ENCODE data around the gene ATG4D.
A peak's percentile ranks its signal among the peaks of the same experiment; 100 is the strongest.

ATG4D gene

DNA sequence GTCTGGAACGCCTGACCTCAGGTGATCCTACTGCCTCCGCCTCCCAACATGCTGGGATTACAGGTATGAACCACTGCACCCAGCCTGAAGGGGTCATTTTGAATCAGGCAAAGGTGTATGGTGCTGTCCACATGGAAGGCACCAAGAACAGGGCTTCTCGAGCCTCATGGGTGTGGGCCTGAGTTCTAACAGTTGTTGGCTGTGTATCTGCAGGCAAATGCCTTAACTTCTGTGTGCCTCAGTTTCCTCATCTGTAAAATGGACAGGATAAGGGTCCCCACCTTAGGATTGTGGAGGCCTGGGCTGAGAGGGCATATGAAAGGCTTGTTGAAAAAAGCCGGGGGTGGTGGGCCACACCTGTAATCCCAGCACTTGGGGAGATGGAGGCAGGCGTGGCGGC is 34.2 kb downstream of the ATG4D start:
- no peak for DNase-seq (ENCODE audit: low read depth in 2 of 2)

DNA sequence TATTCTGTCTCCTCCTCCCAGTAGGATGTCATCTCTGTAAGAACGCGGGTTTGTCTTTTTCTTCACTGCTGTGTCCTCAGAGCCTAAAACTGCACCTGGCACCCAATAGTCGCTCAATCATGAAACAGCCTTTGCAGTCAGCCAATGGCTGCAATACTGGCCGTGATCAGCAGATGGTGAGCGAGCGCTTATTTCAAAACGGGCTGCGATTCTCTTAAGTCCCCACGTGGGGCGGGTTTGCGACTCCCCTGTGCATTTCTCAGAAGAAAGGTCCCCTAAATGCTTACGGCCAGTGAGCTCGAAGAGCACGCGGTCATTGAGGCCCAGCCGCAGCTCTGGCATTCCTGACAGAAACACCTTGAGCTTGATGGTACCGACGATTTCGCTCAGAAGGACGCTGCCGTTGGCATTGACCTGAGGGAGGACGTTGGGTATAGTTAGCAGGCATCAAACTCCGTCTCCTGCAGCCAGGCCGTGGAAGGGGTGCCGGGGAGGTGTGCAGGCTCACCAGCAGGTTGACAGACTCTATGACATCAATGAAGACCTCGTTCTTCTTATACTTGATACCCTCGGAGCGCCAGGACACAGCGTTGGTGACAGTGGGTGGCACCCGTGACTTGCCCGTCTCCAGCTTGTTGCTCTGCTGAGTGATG is 37.4 kb downstream of the ATG4D start:
- peak; percentile 82 to 88 for DNase-seq (ENCODE audit: low read depth in 2 of 2)

DNA sequence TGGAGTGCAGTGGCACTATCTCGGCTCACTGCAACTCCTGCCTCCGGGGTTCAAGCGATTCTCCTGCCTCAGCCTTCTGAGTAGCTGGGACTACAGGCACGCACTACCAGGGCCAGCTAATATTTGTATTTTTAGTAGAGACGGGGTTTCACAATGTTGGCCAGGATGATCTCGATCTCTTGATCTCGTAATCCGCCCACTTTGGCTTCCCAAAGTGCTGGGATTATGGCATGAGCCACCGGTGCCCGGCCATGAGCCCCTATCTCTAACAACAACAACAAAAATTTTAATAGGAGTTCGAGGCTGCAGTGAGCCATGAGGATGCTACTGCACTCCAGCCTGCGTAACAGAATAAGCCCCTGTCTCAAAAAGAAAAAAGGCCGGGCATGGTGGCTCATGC is 38.4 kb downstream of the ATG4D start:
- no peak for DNase-seq (ENCODE audit: low read depth in 2 of 2)

DNA sequence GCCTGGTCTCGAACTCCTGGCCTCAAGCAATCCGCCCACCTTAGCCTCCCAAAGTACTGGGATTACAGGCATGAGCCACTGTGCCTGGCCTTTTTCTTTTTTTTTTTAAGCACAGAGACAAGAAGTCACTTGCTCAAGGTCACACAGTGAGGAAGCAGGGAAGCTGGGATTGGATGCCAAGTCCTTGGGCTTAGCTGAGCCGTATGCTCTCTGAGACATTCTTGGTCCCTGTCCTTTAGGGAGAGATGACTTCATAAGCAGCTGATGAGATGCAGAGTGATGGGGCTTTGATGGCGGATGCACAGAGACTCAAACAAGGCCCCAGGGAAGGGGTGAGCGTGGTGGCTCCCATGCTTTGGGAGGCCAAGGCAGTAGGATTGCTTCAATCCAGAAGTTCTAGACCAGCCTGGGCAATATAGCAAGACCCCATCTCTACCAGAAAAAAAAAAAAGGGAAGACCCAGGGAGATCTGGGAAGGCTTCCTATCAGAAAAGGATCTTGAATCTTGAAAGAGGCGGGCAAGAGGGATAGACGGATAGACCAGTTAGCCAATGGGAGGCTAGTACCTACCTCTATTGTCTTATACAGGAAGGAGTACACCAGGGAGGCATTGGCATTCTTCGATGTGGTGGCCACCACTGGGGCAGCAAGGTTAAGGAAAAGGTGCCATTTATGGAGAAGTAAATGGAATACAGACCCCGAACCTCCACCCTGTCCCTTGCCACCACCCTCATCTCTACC is 39.5 kb downstream of the ATG4D start:
- no peak for DNase-seq (ENCODE audit: low read depth in 2 of 2)

DNA sequence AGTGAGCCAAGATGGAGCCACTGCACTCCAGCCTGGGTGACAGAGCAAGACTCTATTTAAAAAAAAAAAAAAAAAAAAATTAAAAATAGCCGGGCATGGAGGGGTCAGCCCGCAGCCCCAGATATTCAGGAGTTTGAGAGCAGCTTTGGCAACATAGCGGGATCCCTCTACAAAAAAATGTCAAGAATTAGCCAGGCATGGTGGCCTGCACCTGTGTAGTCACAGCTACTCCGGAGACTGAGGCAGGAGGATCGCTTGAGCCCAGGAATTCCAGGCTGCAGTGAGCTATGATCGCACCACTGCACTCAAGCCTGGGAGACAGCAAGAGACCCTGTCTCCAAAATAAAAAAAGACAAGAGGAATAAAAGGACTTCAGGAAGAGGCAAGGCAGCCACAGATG is 42.7 kb downstream of the ATG4D start:
- DNase-seq (ENCODE audit: low read depth in 2 of 2) = no peak

DNA sequence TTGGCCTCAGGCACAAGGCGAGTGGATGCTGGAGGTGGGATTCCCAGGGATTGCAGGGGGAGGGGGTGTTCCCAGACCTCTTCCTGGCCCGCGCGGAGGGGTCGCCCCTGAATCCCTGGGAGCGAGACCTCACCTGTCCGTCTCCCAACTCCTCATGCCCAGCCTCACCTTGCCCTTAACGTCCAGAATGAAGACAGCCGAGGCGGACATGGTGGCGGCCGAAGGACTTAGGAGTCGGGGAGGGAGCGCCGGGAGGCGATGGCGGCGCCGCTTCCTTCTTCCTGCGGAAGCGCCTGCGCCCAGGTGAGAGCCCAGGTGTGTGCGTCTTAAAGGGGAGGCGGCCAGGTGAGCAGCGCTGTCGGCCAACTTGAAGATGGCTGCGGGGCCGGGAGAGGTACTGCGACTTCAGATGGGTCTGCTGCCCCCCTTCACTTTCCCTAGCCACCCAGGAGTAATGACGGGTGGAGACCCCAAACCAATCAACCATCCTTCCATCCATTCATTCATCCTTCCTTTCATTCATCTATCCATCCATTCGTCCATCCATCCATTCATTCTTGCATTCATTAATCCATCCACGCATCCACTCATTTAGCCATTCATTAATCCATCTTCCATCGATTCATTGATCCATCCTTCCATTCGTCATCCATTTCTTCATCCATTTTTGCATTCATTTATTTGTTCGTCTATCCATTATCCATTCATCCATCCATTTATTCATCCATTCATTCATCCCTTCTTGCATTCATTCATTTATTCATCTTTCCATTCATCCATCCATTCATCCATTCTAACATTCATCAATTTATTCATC is 43.5 kb downstream of the ATG4D start, which contains the start of gene AP1M2:
AP1M2 (minus strand) TSS at position 291 of the 817 bp plus-strand sequence; CDS start at position 210, 81 bp downstream.
- no peak for DNase-seq (ENCODE audit: low read depth in 2 of 2)

DNA sequence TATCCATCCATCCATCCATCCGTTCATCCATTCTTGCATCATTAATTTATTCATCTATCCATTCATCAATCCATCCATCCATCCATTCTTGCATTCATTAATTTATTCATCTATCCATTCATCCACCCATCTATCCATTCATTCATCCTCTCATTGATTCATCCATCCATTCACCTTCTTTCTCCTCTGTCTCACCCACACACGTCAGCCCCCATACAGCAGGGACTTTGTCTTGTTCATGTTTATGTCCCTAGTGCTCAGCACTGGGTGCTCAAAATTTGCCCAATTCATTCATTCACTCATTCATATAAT is 44.1 kb downstream of the ATG4D start:
- DNase-seq (ENCODE audit: low read depth in 2 of 2) = no peak

DNA sequence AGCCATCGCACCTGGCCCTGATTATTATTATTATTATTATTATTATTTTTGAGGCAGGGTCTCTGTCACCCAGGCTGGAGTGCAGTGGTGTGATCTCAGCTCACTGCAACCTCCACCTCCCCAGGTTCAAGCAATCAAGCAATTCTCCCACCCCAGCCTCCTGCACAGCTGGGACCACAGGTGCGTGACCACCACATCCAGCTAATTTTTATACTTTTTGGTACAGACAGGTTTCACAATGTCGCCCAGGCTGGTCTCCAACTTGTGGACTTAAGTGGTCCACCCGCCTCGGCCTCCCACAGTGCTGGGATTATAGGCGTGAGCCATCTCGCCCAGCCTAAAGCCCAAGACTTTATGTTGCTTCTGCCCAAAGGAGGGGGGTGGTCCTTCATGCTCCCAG is 49.4 kb downstream of the ATG4D start:
- DNase-seq (ENCODE audit: low read depth in 2 of 2) = no peak

DNA sequence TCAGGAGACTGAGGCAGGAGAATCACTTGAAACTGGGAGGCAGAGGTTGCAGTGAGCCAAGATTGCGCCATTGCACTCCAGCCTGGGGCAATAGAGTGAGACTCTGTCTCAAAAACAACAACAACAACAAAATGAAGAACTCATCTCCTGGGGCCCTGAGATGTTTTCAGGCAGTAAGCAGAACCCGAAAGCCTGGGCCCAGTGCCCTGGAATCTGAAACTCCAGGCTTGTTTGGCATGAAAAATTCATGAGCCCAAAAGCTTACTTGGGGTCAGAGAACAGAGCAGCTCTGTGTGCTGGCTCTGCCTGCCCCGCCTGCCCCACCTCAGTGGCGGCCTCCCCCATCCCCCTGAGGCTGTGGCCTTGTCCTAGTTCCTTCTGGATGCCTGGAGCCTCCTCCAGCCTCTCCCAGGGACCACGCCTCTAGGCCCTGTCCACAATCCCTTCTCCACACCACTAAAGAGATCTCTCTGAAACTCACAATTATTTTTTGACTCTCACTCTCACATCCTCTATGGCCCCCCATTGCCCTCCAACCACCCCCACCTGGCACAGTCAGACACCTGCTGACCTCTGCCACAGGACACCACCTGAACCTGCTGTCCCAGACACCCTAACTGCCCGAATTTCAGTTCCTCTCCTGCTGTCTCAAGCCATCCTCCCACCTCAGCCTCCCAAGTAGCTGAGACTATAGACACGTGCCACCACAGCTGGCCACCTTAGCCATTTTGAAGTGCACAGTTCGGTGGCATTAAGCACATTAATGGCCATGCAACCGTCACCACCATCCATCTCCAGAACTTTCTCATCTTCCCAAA is 50.3 kb downstream of the ATG4D start:
- no peak for DNase-seq (ENCODE audit: low read depth in 2 of 2)

DNA sequence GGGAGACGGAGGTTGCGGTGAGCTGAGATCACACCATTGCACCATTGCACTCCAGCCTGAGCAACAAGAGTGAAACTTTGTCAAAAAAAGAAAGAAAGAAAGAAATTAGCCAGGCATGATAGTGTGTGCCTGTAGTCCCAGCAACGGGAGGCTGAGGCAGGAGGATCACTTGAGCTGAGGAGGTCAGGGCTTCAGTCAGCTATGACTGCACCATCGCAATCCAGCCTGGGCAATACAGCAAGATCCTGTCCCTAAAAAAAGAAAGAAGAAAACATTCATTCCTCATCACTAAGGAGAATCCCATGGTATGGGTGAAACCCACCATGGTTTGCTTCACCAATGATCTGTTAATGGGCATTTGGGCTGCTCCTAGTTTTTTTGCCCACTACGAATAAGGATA is 56.4 kb downstream of the ATG4D start:
- no peak for DNase-seq (ENCODE audit: low read depth in 2 of 2)

DNA sequence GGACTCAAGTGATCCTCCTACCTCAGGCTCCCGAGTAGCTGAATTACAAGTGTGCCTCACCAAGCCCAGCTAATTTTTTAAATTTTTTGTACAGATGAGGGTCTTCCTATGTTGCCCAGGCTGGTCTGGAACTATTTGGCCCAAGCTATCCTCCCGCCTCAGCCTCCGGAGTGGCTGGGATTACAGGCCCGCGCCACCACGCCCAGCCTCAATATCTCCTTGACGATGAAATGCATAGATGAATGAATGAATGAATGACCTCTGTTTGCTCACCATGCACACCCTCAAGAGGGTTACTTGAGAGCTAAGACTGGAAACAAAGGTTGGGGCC is 58.3 kb downstream of the ATG4D start:
- DNase-seq (ENCODE audit: low read depth in 2 of 2) = no peak

DNA sequence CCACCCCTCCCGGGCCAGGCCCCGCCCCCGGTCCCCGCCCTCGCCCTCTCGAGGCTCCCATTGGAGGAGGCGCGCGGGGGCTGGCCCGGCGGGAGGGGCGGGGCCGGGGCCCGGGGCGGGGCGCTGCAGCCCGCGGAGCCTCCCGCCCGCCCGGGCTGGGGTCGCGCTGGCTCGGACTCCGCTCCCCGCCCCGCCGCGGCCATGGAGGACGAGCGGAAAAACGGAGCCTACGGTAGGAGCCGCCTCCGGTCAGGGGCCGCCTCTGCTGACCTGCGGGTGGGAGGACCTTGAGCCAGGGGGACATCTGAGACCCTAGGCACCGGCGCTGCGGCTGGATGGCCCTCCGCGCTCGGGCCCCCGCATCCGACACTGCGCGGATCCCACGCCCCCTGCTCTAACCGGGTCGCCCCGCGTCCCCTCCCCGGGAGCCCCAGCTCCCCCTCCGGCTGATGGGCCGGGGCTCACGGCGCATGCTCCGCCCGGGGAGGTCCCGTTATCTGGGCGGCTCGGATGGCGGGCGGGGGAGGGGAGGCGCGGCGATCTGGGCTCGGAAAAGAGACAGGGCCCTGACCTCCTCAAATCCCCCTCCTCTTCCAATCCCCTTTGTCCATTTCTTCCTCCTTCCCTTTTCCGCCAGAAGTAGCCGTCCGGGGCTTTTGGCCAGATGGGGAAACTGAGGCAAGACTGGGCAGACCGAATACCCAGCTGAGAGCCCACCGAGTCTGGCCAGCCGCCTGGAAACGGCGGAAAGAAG is 58.8 kb downstream of the ATG4D start:
- peak; percentile 76 to 89 for DNase-seq (ENCODE audit: low read depth in 2 of 2)

Measured in stimulated activated CD4-positive, alpha-beta T cell treated with anti-CD3 and anti-CD28 coated beads, Interleukin-15, amount 100 ng/mL, for 48 hours (primary cell).